GM18909 (cell line): ENCODE measurements around the gene IQCK.

Source experiments
- ATAC-seq: cut with Tn5 transposase; IDR thresholded peaks from one replicate; pipeline ENCODE4 v1.9.1; 2021; ENCODE audit warnings: mild to moderate bottlenecking; ENCODE audit not compliant: unreplicated experiment, poor library complexity

Gene IQCK

DNA sequence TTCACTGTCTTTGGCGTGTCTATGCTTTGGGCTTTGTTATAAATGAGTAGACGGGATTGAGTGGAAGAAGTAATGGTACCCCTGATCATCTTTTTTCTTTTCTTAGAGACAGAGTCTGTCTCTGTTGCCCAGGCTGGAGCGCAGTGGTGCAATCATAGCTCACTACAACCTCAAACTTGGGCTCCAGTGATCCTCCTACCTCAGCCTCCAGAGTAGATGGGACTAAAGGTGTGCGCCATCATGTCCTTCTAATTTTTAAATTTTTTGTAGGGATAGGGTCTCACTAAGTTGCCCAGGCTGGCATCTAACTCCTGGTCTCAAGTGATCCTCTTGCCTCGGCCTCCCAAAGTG lies 181.5 kb downstream of the IQCK start:
- ATAC-seq, result no peak

DNA sequence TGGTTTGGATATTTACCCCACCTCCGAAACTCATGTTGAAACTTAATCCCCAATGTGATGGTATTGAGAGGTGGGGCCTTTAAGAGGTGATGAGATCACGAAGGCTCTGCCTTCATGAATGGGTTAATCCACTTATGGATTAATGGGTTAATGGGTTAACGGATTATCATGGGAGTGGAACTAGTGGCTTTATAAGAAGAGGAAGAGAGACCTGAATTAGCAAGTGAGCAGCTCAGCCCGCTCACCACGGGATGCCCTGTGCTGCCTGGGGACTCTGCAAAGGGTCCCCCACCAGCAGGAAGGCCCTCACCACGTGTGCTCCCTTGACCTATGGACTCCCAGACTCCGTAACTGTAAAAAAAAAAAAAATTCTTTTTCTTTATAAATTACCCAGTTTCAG lies 183.1 kb downstream of the IQCK start:
- no peak for ATAC-seq

DNA sequence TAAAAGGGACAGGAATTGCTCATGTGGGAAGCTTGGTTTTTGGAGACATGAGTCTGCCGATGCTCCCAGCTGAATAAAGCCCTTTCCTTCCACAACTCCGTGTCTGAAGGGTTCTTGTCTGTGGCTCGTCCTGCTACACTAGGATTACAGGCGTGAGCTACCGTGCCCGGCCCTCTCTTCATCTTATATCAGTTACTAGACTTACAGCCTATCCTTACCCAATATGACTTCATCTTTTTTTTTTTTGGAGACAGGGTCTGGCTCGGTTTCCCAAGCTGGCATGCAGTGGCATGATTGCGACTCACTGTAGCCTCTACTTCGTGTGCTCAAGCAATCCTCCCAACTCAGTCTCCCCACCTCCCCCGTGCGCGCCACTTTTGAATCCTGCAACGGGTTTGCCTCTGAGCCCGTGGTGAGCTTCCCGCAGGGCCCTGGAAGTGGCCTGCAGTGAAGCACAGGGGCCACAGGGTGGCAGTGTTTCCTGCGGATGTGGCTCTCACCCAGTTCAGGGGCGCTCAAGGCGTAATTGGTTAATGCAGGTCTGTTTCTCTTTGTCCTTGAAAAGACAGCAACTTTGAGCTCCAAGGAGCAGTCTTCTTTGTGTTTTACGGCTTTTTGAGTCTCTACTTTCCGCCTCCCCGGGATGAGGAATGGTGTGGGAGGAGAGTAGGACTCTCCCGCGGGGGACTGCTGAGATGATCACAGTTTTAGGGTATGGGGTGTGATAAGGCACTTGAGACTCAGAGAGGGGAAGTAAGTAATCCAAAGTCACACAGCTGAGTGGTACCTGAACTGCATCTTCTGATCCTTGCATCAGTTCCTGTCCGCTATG lies 189.3 kb downstream of the IQCK start:
- peak; percentile 65 for ATAC-seq
